ENCODE measurements around the gene CTDSPL2.
"Not testable (repeated sequence)": the region's sequence is repeated elsewhere in the genome, so short reads cannot be mapped to it uniquely, and the experiment has no call there.

CTDSPL2 gene

GRCh38 chr15:44485880-44486279 is 58.5 kb downstream of the CTDSPL2 start:
- DNase-seq, result no peak

DNA sequence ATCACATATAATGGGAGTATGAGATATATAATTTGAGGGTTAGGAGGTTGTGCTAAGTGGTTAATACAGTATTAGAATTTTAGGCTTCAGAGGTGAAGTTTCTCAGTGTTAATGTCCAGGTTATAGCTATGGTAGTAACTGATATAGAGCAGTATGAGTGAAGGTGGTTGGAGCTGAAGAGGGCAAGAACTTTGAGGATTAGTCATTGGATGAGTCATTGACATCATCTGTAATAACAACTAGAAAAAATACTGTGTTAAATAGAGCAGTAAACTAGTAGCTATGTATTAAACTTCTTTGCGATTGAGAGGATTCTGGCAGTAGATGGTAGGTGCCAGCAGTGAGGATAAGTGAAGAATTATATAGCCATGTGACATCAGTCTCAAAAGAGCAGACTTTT is 62.0 kb downstream of the CTDSPL2 start:
- DNase-seq, result no peak

GRCh38 chr15:44490622-44491021 is 63.2 kb downstream of the CTDSPL2 start:
- DNase-seq, result no peak

GRCh38 chr15:44492040-44492439 is 64.6 kb downstream of the CTDSPL2 start:
- peak; percentile 63 for DNase-seq

DNA sequence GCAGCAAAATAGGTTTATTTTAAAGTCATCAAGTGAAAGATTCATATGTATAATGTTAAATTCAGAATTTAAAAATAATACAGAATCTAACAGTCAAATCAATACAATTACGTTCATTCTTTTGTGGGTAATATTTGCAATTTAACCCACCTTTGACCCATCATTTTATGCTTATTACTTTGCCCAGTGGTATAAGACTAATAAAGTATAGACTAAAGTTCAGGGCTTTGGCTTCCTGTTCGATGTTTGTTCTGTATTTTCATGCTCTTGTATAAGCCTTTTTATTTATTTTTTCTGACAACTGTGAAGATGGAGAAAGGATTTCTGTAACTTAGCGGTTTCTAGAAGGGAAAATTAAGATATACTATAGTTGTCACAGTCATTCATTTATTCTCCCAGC is 65.2 kb downstream of the CTDSPL2 start:
- DNase-seq, result no peak

- no peak for DNase-seq
Observed at GRCh38 chr15:44495562-44495961, 68.1 kb downstream of the CTDSPL2 start.

- DNase-seq, result no peak
Observed at GRCh38 chr15:44500555-44500954, 73.1 kb downstream of the CTDSPL2 start.

GRCh38 chr15:44501768-44502366 is 74.4 kb downstream of the CTDSPL2 start:
- no peak for DNase-seq

DNA sequence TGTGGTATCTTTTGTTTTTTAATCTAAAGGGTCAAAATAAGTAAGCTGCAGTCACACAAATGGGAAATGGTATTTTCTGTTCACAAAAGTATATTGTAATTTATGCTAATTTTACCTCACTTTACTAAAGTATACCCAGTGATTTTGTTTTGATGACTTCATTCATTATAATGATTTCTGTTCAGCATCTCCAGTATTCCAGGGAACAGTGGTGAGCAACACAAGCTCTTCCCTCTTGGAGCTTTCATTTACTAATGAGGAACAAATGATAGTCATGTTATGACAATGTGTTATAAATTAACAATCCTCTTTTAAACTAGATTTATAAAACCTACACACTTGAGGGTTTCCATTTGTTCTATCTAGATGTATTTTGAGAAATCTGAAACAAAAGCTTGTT is 89.0 kb downstream of the CTDSPL2 start:
- no peak for DNase-seq

DNA sequence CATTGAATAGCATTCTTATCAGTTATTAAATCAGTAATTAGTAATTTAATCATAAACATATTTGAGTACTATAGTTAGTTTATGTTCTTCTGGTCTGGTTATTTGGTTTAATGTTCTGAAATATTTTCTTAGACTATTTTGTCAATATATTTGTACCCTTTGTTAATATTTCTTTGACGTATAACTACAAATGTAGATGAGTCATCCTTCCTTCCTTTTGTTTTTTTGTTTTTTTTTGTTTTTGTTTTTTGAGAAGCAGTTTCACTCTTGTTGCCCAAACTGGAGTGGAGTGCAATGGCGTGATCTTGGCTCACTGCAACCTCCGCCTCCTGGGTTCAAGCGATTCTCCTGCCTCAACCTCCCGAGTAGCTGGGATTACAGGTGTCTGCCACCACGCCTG is 92.1 kb downstream of the CTDSPL2 start:
- no peak for DNase-seq

DNA sequence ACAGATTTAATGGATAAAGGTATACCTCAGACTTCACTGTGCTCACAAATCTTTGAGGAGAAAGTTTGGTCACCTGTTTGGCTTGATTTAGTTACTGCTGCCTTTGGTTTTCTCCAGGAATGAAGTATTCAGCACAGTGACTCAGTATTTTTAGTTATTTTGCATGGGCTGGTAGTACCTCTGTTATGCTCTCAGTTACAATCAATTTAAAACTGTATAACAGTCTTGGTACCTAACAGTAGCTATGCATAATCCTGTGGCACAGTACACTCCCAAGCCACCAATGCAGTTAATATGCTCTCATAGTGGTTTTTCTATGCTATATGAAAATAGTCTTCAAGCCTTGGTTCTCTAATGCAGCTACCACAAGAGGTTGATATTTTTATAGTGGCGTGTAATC is 97.6 kb downstream of the CTDSPL2 start:
- no peak for DNase-seq

- DNase-seq, result no peak
Observed at GRCh38 chr15:44527241-44527640, 99.8 kb downstream of the CTDSPL2 start.

GRCh38 chr15:44529864-44530604 is 102.6 kb downstream of the CTDSPL2 start:
- DNase-seq, result no peak

DNA sequence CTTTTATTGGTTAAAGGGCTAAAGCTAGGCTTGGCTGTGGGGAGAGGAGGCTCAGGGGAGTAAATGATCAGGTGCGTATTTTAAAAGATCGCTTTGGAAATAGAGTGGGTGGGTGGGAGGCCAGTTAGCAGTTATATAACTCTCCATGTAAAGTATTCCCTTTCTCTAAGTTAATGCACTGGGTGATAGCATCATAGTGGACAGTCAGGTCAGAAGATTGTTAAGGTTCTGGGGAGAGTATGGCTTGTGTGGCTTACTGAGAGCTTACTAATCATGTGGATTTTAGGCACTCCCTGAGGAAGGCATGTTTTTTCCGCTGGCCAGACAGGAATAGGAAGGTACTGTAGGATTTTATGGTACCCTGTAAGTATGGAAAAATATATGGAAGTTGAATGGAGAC is 103.2 kb downstream of the CTDSPL2 start:
- DNase-seq, result no peak

DNA sequence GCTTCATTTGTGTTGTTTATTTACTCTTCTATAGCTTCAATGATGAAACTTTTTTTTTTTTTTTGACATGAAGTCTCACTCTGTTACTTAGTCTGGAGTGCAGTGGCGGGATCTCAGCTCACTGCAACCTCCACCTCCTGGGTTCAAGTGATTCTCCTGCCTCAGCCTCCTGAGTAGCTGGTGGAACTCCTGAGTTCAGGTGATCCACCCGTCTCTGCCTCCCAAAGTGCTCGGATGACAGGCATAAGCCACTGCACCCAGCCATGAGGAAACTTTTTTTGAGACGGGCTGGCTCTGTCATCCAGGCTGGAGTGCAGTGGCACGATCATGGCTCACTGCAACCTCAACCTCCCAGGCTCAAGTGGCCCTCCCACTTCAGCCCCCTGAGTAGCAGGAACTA is 104.8 kb downstream of the CTDSPL2 start:
- not testable (repeated sequence) for DNase-seq

GRCh38 chr15:44532689-44533088 is 105.3 kb downstream of the CTDSPL2 start:
- no peak for DNase-seq

DNA sequence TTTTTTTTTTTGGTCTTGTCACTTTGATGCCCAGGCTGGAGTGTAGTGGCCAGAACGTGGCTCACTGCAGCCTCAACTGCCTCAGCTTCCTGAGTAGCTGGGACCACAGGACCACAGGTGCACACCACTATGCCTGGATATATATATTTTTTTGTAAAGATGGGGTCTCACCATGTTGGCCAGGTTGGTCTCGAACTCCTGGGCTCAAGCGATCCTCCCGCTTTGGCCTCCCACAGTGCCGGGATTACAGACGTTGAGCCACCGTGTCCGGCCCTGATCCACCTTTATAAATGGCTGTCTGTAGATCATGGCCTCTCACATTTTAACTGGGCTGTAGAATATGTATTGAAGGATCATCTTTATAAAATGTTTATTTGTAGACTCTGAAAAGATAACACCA is 107.7 kb downstream of the CTDSPL2 start:
- no peak for DNase-seq

DNA sequence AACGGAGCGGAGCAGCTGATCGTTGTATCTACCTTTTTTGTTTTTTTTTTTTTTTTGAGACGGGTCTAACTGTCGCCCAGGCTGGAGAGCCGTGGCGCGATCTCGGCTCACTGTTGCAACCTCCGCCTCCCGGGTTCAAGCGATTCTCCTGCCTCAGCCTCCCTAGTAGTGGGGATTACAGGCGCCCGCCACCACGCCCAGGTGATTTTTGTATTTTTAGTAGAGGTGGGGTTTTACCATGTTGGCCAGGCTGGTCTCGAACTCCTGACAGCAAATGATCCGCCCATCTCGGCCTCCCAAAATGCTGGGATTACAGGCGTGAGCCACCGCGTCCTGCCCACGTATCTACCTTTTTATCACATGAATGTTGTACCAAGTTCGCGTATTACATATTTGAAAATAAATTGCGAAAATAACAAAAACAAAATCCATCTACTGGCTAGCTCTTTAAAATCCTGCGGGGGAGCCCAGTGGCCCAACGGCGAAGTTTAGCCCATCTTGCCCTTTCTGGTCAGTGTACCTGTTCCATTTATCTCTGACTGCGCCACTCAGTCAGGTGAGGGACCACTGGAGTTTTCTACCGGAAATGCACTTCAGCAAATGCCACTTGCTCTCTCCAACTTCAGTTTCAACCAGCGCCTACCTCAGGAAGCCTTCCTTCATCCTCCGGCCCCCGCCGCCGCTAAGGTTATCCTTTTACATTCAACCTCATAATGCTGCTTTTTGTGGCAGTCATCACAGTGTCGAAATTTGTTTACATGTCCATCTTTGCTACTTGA is 108.3 kb downstream of the CTDSPL2 start:
- DNase-seq, result peak; percentile 66

- peak; percentile 98 for DNase-seq
Observed at GRCh38 chr15:44536302-44536961, 109.0 kb downstream of the CTDSPL2 start.

- peak; percentile 74 for DNase-seq
Observed at GRCh38 chr15:44536962-44537734, 109.7 kb downstream of the CTDSPL2 start, which contains the start of gene EIF3J. EIF3J (plus strand) TSS chr15:44537147; CDS start chr15:44537195, 48 bp downstream.

- DNase-seq, result peak; percentile 54
Observed at GRCh38 chr15:44537735-44538240, 110.4 kb downstream of the CTDSPL2 start.

- DNase-seq, result no peak
Observed at GRCh38 chr15:44541282-44541958, 114.0 kb downstream of the CTDSPL2 start.
